ENCODE results near the gene GRIN3B. TPM values are rescaled to one million over a fixed set of nuclear protein-coding genes. Genes with fewer than 3 reads are reported as not detected.
"Not testable (repeated sequence)": the region's sequence is repeated elsewhere in the genome, so short reads cannot be mapped to it uniquely, and the experiment has no call there.

GRIN3B gene
- total and polyA plus RNA-seq, 10 of the 15 experiments (the other 5 are each of a cell fraction or from before 2014, with no cell fraction given), result 0.15 TPM; not detected in 9

DNA sequence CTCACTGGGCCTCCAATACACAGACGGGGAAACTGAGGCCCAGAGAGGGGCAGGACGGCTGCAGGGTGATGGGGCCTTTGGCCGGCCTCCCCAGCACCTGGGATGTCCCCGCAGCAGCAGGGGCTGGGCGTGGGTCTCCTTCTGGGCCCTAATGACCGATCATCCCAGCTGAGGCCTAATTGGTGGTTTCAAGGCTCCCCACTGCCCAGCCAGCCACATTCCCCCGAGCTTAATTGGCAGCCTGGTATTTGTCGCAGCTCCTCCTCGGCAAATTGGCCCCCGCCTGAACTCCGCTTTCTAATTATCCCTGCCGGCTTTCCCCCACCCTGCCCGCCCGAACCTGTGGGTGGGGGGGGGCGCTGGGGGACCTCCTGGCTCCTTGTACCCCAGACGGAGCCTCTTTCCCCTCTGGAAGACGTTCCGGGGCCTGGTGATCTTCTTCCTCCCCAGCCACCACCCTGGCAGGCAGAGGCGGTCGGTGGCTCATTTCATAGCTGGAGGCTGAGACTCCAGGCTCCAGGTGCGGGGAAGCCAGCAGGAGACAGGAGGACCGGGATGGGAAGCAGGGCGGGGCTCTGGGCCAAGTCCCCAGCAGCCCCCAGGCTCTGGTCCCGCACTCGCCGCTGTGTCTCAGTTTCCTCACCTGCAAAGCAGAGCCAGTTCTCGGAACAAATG is 43.3 kb upstream of the GRIN3B start (continued):
- TF ChIP-seq, protein P1, sequence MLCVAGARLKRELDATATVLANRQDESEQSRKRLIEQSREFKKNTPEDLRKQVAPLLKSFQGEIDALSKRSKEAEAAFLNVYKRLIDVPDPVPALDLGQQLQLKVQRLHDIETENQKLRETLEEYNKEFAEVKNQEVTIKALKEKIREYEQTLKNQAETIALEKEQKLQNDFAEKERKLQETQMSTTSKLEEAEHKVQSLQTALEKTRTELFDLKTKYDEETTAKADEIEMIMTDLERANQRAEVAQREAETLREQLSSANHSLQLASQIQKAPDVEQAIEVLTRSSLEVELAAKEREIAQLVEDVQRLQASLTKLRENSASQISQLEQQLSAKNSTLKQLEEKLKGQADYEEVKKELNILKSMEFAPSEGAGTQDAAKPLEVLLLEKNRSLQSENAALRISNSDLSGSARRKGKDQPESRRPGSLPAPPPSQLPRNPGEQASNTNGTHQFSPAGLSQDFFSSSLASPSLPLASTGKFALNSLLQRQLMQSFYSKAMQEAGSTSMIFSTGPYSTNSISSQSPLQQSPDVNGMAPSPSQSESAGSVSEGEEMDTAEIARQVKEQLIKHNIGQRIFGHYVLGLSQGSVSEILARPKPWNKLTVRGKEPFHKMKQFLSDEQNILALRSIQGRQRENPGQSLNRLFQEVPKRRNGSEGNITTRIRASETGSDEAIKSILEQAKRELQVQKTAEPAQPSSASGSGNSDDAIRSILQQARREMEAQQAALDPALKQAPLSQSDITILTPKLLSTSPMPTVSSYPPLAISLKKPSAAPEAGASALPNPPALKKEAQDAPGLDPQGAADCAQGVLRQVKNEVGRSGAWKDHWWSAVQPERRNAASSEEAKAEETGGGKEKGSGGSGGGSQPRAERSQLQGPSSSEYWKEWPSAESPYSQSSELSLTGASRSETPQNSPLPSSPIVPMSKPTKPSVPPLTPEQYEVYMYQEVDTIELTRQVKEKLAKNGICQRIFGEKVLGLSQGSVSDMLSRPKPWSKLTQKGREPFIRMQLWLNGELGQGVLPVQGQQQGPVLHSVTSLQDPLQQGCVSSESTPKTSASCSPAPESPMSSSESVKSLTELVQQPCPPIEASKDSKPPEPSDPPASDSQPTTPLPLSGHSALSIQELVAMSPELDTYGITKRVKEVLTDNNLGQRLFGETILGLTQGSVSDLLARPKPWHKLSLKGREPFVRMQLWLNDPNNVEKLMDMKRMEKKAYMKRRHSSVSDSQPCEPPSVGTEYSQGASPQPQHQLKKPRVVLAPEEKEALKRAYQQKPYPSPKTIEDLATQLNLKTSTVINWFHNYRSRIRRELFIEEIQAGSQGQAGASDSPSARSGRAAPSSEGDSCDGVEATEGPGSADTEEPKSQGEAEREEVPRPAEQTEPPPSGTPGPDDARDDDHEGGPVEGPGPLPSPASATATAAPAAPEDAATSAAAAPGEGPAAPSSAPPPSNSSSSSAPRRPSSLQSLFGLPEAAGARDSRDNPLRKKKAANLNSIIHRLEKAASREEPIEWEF (IDR thresholded peaks at IDR 0.05; ENCODE audit: insufficient replicate concordance, low read depth, low read length), result no peak
- TF ChIP-seq CBFB (IDR thresholded peaks at IDR 0.05; ENCODE audit: low read depth), result no peak
- no peak for TF ChIP-seq NRF1 (conservative IDR thresholded peaks at IDR 0.05; ENCODE audit: low read depth, low read length)
- no peak for TF ChIP-seq EGR1 (IDR thresholded peaks at IDR 0.05; ENCODE audit: borderline replicate concordance in 1 of 2, low read depth in 2 of 2, low read length in 2 of 2)
- no peak for TF ChIP-seq ZNF384 (IDR thresholded peaks at IDR 0.05; ENCODE audit: borderline replicate concordance, low read depth, low read length)
- no peak for TF ChIP-seq ZZZ3 (IDR thresholded peaks at IDR 0.05; ENCODE audit: control insufficient read depth, insufficient read length, low read depth)
- TF ChIP-seq, protein P2, sequence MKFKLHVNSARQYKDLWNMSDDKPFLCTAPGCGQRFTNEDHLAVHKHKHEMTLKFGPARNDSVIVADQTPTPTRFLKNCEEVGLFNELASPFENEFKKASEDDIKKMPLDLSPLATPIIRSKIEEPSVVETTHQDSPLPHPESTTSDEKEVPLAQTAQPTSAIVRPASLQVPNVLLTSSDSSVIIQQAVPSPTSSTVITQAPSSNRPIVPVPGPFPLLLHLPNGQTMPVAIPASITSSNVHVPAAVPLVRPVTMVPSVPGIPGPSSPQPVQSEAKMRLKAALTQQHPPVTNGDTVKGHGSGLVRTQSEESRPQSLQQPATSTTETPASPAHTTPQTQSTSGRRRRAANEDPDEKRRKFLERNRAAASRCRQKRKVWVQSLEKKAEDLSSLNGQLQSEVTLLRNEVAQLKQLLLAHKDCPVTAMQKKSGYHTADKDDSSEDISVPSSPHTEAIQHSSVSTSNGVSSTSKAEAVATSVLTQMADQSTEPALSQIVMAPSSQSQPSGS (IDR thresholded peaks at IDR 0.05; ENCODE audit: low read length), result no peak
- no peak for TF ChIP-seq BHLHE40 (IDR thresholded peaks at IDR 0.05; ENCODE audit: borderline replicate concordance in 1 of 2, low read depth in 2 of 2, low read length in 1 of 2)
- no peak for TF ChIP-seq TCF3 (IDR thresholded peaks at IDR 0.05; ENCODE audit: borderline replicate concordance, insufficient read depth, low read depth, low read length)
- no peak for TF ChIP-seq ETV6 (conservative IDR thresholded peaks at IDR 0.05 in 1 of 2, IDR thresholded peaks at IDR 0.05 in 1 of 2; ENCODE audit: borderline replicate concordance in 1 of 2, low read depth in 1 of 2)
- TF ChIP-seq, protein P3, sequence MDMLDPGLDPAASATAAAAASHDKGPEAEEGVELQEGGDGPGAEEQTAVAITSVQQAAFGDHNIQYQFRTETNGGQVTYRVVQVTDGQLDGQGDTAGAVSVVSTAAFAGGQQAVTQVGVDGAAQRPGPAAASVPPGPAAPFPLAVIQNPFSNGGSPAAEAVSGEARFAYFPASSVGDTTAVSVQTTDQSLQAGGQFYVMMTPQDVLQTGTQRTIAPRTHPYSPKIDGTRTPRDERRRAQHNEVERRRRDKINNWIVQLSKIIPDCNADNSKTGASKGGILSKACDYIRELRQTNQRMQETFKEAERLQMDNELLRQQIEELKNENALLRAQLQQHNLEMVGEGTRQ (IDR thresholded peaks at IDR 0.05; ENCODE audit: borderline replicate concordance, low read depth, low read length), result no peak
- TF ChIP-seq CBX5 (IDR thresholded peaks at IDR 0.05; ENCODE audit: low read depth), result no peak

DNA sequence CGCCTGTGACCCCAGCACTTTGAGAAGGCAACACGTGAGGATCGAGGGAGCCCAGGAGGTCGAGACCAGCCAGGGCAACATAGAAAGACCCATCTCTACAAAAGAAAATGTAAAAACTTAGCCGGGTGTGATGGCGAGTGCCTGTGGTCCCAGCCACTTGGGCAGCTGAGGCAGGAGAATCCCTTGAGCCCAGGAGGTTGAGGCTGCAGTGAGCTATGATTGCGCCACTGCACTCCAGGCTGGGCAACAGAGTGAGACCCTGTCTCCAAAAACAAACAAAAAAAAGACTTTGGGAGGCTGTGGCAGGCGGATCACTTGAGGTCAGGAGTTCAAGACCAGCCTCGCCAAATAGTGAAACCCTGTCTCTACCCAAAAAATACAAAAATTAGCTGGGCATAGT is 42.6 kb upstream of the GRIN3B start:
- WGBS (ENCODE audit: insufficient coverage, insufficient replicate concordance, low lambda C conversion rate, missing lambda C conversion rate), result 90% methylated on average over 9 of the region's 9 CpGs
- not testable (repeated sequence) for H3K9ac ChIP-seq (ENCODE audit: control insufficient read depth, insufficient read depth, low read length)

More for the DNA sequence above, 42.6 kb upstream of the GRIN3B start:
- H3K4me2 ChIP-seq (ENCODE audit: control insufficient read depth, insufficient read depth); FAIRE-seq; H2AFZ ChIP-seq (ENCODE audit: control insufficient read depth, low read depth, low read length); in situ Hi-C loops (cut with MboI); CTCF ChIA-PET; DNase-seq (ENCODE audit: low read depth, low spot score); ATAC-seq; BruUV-seq (replicated peaks); H4K20me1 ChIP-seq (ENCODE audit: control insufficient read depth, insufficient read depth); intact Hi-C loops (cut with micrococcal nuclease; ENCODE audit: unreplicated experiment); H3K4me3 ChIP-seq; H3K9me3 ChIP-seq (replicated peaks; ENCODE audit: control insufficient read depth, insufficient read depth, low read length); RAD21 ChIA-PET (ENCODE audit: unreplicated experiment); SMC1A ChIA-PET (ENCODE audit: uncharacterized antibody, unreplicated experiment); H3K27ac ChIP-seq (ENCODE audit: control insufficient read depth, insufficient read depth); H3K27me3 ChIP-seq (replicated peaks in 1 of 2; ENCODE audit: control insufficient read depth in 2 of 2, insufficient read depth in 2 of 2, low read length in 1 of 2): not testable (repeated sequence)
- Histone ChIP-seq H3K79me2 (ENCODE audit: control insufficient read depth, insufficient read depth, low read length) (peaks cover 35% of the 10 kb centered on the region), H3K4me1 (ENCODE audit: control insufficient read depth, insufficient read depth, low read length) (peaks cover 30% of the 10 kb centered on the region), H3K36me3 (ENCODE audit: control insufficient read depth in 2 of 2, insufficient read depth in 2 of 2, low read length in 1 of 2) (peaks cover 11 to 27% of the 10 kb centered on the region in 2 experiments)
- POLR2A ChIA-PET, result interaction anchor here (0.7 kb wide), 1 partner anchor 24 kb away, joined by 3 read pairs; no protein-coding TSS in a partner anchor

Measured in GM12878 (cell line).